Activated CD4-positive, alpha-beta memory T cell treated with anti-CD3 and anti-CD28 coated beads for 36 hours (primary cell): ENCODE measurements around the gene SPRY4. TPM values are rescaled to one million over a fixed set of nuclear protein-coding genes. Genes with fewer than 3 reads are reported as not detected.

ENCODE experiments used
- CTCF ChIA-PET: fragments of 350-600 bp; sonication (Branson Sonifier 250); formaldehyde crosslinking; loops from one replicate; lab custom pipeline; 2021; ENCODE audit warnings: antibody characterized with exemption, inconsistent platforms; lab: Charles Lee
- POLR2A ChIA-PET: fragments of 350-600 bp; sonication (Branson Sonifier 250); formaldehyde crosslinking; loops from one replicate; lab custom pipeline; 2021; ENCODE audit warnings: antibody characterized with exemption; lab: Charles Lee
- DNase-seq: peaks from one replicate; pipeline ENCODE4 v3.0.0-alpha.2; 2020
- H3K27ac Mint-ChIP-seq: one replicate; pipeline ENCODE4 v1.8.0; 2021; ENCODE audit warnings: mixed read lengths
- H3K27me3 Mint-ChIP-seq: one replicate; pipeline ENCODE4 v1.8.0; 2021; ENCODE audit warnings: mixed read lengths
- H3K36me3 Mint-ChIP-seq: one replicate; pipeline ENCODE4 v1.8.0; 2021; ENCODE audit warnings: mixed read lengths
- H3K4me1 Mint-ChIP-seq: one replicate; pipeline ENCODE4 v1.8.0; 2021; ENCODE audit warnings: low read depth, mixed read lengths
- H3K4me3 Mint-ChIP-seq: one replicate; pipeline ENCODE4 v1.8.0; 2021; ENCODE audit warnings: mild to moderate bottlenecking, mixed read lengths
- H3K9me3 Mint-ChIP-seq: one replicate; pipeline ENCODE4 v1.8.0; 2021; ENCODE audit warnings: mixed read lengths
- intact Hi-C: fragments of 100-400 bp; cut with micrococcal nuclease; formaldehyde crosslinking; loops from one replicate; pipeline ENCODE4 v1.15.1; 2023
- total RNA-seq, 2 experiments: library from RNA; stranded (reverse); gene quantifications; one replicate each; pipeline ENCODE4 v1.2.3, GENCODE V29; 2021

The SPRY4 gene
- total RNA-seq, 2 experiments from 2014 or later = 1.1 to 1.2 TPM

DNA sequence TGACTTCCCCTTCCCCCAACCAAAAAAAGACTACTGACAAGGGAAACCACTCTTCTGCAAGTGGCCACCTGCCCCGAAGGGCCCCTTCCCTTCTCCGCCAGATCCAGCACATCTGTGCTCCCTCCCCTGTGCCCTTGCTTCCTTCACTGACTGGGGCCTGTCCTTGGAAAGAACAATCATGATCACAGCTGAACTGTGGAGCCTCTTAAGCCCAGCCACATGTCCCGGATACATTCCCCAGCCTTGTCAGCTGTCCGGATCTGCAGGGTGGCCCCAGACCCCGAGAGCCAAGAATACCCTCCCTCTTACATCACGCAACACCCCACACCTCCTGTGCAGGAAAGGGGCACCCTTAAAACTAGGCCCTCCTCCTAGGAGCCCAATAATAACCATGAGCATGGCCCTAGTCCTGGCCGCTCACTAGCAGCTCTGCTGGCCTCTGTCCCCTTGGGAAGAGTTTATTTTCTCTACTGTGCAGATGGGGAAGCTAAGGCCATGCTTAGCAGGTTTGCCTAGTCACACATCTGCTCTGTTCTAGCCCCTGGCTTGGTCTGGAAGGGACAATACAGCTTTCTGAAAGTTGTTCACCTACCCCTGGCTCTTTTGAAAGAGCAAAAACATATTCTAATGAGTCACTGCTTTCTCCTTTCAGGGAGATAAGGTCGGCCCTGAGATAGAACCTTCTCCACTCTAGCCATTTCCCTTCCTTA, 3.8 kb downstream of the SPRY4 start:
- intact Hi-C loops = loop anchor here (5.0 to 10.0 kb wide), 3 partner anchors 114 to 306 kb away; partner anchors contain the start of gene GNPDA1
- H3K4me1 Mint-ChIP-seq = peaks cover 33% of the 10 kb centered on the region
- no peaks in the 10 kb centered on the region for H3K9me3 Mint-ChIP-seq
- no peaks in the 10 kb centered on the region for H3K36me3 Mint-ChIP-seq
- H3K27ac Mint-ChIP-seq = no peak overlapping the region
- no peak for DNase-seq
- POLR2A ChIA-PET = no interaction called here
- no peak overlapping the region for H3K4me3 Mint-ChIP-seq
- CTCF ChIA-PET = no interaction called here
- H3K27me3 Mint-ChIP-seq = peaks cover 33% of the 10 kb centered on the region

DNA sequence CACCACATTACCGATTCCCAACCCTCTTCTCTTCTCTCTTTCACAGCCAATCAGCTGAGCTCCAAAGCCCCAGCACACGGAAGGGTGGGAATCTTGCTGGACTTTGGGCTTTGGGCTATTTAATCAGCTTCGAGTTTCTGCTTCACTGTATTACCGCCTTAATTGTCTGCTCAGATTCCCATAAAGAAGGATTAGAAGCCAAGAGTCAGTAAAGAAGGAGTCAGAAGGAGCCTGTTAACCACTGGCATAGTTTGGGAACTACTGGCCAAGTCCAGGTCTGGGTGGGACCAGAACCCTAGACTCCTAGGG, 4.4 kb downstream of the SPRY4 start:
- H3K4me3 Mint-ChIP-seq = no peak overlapping the region
- no peak overlapping the region for H3K27ac Mint-ChIP-seq
- peaks cover 32% of the 10 kb centered on the region for H3K4me1 Mint-ChIP-seq
- CTCF ChIA-PET = no interaction called here
- no peaks in the 10 kb centered on the region for H3K9me3 Mint-ChIP-seq
- no peaks in the 10 kb centered on the region for H3K36me3 Mint-ChIP-seq
- H3K27me3 Mint-ChIP-seq = peaks cover 29% of the 10 kb centered on the region
- POLR2A ChIA-PET = no interaction called here
- DNase-seq = no peak
- intact Hi-C loops = loop anchor here (5.0 to 10.0 kb wide), 3 partner anchors 114 to 306 kb away; partner anchors contain the start of gene GNPDA1

DNA sequence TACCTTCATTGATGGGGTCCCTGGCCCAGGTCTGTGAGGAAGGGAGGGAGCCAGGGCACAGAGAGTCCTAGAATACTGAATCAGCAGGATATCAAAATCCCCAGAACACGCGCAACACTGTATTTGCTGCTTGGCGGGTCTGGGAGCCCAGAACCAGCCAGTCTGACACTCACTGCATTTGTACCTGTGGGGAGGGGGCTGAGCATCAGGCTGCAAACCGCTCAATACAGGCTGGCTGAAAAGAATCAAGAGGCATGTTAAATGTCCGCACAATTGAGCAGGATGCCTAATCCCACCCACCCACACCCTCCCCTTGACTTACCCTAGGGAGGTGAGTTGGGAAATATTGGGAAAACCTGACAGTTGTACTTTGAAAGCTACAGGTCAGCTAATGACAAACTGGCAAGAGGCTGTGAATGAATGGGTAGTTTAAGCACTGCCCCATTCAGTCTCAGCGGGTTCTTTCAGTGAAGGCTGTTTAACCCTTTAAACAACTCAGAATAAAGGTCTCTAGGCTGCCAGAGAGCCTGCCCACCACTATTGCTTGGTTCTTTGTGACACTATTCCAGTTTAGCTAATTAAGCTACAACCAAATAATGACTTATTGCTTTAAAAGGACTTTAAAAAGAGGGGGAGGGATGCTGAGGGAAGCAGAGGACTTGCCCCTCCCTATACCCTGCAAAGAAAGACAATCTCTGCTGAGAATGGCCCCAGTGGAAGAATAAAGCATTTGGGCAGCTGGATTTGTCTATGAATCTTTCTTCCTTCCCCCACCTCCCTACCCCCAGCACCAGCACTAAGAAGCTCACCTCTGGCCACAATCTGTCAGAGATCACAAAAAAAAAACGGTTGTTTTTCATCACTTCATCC, 5.0 kb downstream of the SPRY4 start:
- H3K36me3 Mint-ChIP-seq = no peaks in the 10 kb centered on the region
- H3K27me3 Mint-ChIP-seq = peaks cover 27% of the 10 kb centered on the region
- CTCF ChIA-PET = no interaction called here
- intact Hi-C loops = loop anchor here (5.0 to 10.0 kb wide), 3 partner anchors 115 to 305 kb away; partner anchors contain the start of gene GNPDA1
- POLR2A ChIA-PET = no interaction called here
- H3K27ac Mint-ChIP-seq = no peak overlapping the region
- H3K4me3 Mint-ChIP-seq = no peak overlapping the region
- DNase-seq = no peak
- H3K9me3 Mint-ChIP-seq = no peaks in the 10 kb centered on the region
- peaks cover 32% of the 10 kb centered on the region for H3K4me1 Mint-ChIP-seq

DNA sequence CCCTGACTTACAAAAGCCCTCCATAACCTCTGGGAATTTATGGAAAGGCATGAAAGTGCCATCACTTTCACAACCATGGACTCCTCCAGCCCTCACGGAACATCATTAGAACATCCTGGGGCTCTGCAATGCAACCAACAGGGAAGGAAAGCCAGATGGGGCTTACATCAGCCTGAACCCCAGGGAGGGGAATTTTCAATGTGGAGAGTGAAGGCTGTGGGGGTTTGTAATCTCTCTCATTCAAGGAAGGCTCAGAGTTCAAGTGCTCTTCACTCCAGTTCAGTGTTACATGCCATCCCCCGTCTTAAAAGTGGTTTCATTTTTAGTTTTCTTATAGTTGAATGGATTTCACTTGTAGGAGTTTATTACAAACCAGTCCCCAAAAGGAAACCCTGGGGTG, 5.7 kb downstream of the SPRY4 start:
- CTCF ChIA-PET = no interaction called here
- no peaks in the 10 kb centered on the region for H3K36me3 Mint-ChIP-seq
- peaks cover 27% of the 10 kb centered on the region for H3K27me3 Mint-ChIP-seq
- no peaks in the 10 kb centered on the region for H3K9me3 Mint-ChIP-seq
- DNase-seq = no peak
- H3K4me3 Mint-ChIP-seq = no peak overlapping the region
- intact Hi-C loops = no loop called here
- H3K27ac Mint-ChIP-seq = no peak overlapping the region
- peaks cover 30% of the 10 kb centered on the region for H3K4me1 Mint-ChIP-seq
- POLR2A ChIA-PET = no interaction called here

DNA sequence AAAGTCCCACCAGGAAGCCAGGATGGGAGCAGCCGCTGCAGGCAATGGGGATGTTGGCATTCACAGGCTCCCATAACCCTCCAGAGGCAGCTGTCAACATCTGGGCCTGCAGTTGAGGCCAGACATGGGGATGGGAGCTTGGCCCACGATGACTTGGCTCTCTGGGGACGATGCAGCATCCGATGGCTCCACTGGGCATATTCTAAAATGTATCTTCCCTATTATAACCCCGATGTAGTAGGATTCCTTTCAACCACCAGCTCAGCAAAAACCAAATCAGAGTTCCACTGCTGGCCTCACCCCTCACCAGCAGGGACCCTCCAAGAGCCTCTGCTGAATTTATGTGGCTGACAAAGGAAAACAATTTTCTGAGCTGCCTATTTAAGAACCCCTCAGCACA, 7.1 kb downstream of the SPRY4 start:
- Mint-ChIP-seq H3K9me3 (no peaks in the 10 kb centered on the region), H3K36me3 (no peaks in the 10 kb centered on the region), H3K27ac (no peak overlapping the region), H3K27me3 (peaks cover 16% of the 10 kb centered on the region), H3K4me3 (no peak overlapping the region), H3K4me1 (peaks cover 22% of the 10 kb centered on the region)
- intact Hi-C loops = no loop called here
- no peak for DNase-seq
- ChIA-PET POLR2A (no interaction called here), CTCF (interaction anchor here (0.6 kb wide), 2 partner anchors 12 to 233 kb away, joined by 3 read pairs; no protein-coding TSS in a partner anchor)

DNA sequence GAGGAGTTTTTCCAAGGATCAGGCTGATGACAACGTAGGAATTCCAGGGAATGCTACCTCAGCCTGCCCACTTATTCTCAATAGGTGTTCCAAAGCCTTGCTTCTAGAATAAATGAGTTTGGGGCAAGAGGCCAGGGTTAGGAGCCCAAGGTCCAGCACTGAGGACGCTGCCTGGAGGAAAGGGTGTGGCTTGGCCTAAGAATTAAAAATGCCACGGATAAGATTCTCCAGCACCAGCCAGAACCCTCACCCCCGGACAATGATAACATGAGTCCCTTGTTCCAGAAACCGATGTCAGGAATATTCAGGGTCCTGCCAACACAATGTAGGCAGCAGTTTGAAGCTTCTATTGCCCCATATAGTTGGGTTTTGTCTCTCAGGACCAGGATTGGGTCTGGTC, 7.6 kb downstream of the SPRY4 start:
- ChIA-PET POLR2A (no interaction called here), CTCF (interaction anchor here (0.6 kb wide), 2 partner anchors 11 to 233 kb away, joined by 3 read pairs; no protein-coding TSS in a partner anchor)
- Mint-ChIP-seq H3K27me3 (peaks cover 12% of the 10 kb centered on the region), H3K36me3 (no peaks in the 10 kb centered on the region), H3K9me3 (no peaks in the 10 kb centered on the region), H3K4me3 (no peak overlapping the region), H3K4me1 (peaks cover 22% of the 10 kb centered on the region), H3K27ac (no peak overlapping the region)
- no peak for DNase-seq
- intact Hi-C loops = no loop called here

DNA sequence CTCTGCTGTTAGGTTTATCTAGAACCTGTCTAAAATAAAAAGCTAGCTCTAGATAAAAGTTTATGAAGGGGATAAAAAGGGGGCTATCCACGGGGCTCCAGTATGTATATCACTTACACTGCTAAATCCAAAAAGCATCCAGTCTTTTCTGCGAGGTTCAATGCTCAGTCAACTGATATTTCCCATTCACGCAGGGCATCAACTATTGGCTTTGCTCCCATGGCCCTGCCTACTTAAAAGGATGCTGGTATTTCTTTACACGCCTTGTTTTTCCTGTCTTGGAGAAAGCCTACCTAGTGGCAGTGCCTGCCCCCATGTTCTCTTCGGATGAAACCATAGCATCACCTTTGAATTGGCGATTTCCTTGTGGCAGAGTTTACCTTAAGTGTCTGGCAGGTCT, 8.1 kb downstream of the SPRY4 start:
- Mint-ChIP-seq H3K4me1 (peaks cover 22% of the 10 kb centered on the region), H3K36me3 (no peaks in the 10 kb centered on the region), H3K27ac (no peak overlapping the region), H3K27me3 (peaks cover 12% of the 10 kb centered on the region), H3K9me3 (no peaks in the 10 kb centered on the region), H3K4me3 (no peak overlapping the region)
- DNase-seq = no peak
- ChIA-PET CTCF (no interaction called here), POLR2A (no interaction called here)
- intact Hi-C loops = no loop called here

DNA sequence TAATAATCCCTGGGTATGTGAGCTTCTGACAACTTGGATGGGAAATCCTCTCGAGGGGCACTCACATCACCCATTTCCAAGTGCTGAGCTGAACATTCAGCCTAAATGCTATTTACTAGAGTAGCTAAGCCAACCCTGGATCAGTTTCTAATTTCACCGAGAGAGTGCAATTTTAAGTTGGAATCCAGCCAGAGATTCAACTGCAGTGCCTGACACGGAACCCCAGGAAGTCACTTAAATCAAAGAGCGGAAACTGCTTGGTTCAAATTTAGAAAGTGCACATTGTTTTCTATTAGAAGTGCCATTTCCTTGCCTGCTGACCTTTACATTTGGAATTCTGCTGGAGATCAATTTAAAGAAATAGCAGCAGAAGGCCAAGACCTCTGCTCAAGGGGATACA, 8.8 kb downstream of the SPRY4 start:
- peaks cover 8% of the 10 kb centered on the region for H3K27me3 Mint-ChIP-seq
- H3K36me3 Mint-ChIP-seq = no peaks in the 10 kb centered on the region
- DNase-seq = no peak
- H3K27ac Mint-ChIP-seq = no peak overlapping the region
- H3K4me3 Mint-ChIP-seq = no peak overlapping the region
- H3K4me1 Mint-ChIP-seq = peaks cover 16% of the 10 kb centered on the region
- ChIA-PET POLR2A (no interaction called here), CTCF (interaction anchor here (1.7 kb wide), 1 partner anchor 9 kb away, joined by 4 read pairs; the partner anchor contains the start of gene SPRY4)
- intact Hi-C loops = no loop called here
- H3K9me3 Mint-ChIP-seq = no peaks in the 10 kb centered on the region

DNA sequence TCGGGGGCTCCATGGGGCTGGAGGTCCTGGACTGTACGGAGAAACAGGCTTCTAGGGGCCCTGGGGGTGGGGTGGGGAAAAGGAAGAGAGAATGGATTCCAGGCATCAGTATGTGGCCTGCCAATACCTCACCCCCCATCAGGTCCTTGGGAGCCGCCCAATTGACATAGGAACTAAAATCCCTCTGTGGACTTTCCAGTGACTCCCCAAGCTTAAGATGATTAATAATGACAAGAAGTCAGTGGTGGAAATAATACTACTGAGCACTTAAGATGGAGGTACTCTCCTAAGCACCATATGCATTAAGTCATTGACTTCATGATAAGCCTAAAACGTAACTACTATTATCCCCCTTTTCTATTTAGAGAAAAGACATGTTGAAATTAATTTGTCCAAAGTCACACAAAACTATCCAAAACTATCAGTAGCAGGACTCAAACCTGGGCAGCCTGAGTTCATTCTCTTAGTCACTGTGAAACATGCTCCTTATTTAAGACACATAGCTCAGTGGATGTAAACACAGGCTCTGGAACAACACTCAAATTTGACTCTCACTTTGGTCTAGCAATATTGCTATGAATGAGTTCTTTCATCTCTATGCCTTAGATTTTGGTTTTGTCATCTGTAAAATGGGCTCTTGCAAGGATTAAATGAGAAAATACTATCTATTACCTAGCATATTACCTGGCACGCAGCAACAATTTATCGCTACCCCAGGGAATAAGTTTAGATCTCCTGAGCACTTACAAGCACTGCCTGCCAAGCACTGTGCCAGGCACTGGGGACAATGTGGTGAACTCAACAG, 9.5 kb downstream of the SPRY4 start:
- H3K9me3 Mint-ChIP-seq = no peaks in the 10 kb centered on the region
- ChIA-PET CTCF (interaction anchor here (1.7 kb wide), 1 partner anchor 10 kb away, joined by 4 read pairs; the partner anchor contains the start of gene SPRY4), POLR2A (no interaction called here)
- DNase-seq = no peak
- no peak overlapping the region for H3K4me3 Mint-ChIP-seq
- H3K27ac Mint-ChIP-seq = no peak overlapping the region
- intact Hi-C loops = no loop called here
- no peaks in the 10 kb centered on the region for H3K36me3 Mint-ChIP-seq
- H3K27me3 Mint-ChIP-seq = peaks cover 3% of the 10 kb centered on the region
- peaks cover 16% of the 10 kb centered on the region for H3K4me1 Mint-ChIP-seq

DNA sequence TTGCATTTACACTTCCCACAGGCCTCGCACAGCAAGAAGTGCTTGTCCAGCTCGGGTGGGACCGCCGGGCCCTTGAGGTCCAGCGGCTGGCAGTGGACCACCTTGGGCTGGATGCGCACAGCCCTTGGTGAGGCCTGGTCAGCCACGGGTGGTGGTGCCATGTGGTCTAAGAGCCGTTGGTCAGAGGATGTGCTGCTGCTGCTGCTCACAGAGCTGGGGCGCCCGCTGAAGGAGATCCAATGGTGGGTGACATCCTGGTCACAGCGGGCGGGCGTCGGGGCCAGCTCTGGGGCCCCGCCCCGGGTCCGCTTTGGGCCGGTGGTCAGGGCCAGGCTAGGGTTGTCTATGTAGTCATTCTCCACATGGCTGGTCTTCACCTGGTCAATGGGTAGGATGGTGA, 10.2 kb downstream of the SPRY4 start:
- H3K27ac Mint-ChIP-seq = no peak overlapping the region
- no peak for DNase-seq
- POLR2A ChIA-PET = no interaction called here
- peaks cover 16% of the 10 kb centered on the region for H3K4me1 Mint-ChIP-seq
- H3K9me3 Mint-ChIP-seq = no peaks in the 10 kb centered on the region
- intact Hi-C loops = no loop called here
- CTCF ChIA-PET = interaction anchor here (1.7 kb wide), 1 partner anchor 10 kb away, joined by 4 read pairs; the partner anchor contains the start of gene SPRY4
- no peak overlapping the region for H3K4me3 Mint-ChIP-seq
- H3K27me3 Mint-ChIP-seq = no peaks in the 10 kb centered on the region
- H3K36me3 Mint-ChIP-seq = no peaks in the 10 kb centered on the region

DNA sequence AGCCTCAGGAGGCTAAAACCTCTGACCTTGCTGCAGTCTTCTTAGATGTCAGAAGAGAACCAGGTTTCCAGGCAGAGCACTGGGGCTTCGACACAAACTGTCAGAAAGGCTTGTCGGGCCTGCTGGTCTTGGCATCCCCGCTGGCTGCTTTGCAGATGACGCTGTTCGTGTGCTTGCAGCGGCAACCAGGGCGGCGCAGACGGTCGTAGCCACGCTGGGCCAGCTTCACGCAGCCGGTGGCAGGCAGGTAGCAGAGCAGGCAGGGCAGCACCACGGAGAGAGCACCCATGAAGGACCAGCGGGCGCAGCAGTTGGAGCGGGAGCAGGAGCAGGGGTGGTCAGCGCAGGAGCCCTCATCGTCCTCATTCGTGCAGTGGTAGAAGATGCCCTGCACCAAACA, 10.7 kb downstream of the SPRY4 start:
- peaks cover 13% of the 10 kb centered on the region for H3K4me1 Mint-ChIP-seq
- CTCF ChIA-PET = no interaction called here
- POLR2A ChIA-PET = no interaction called here
- intact Hi-C loops = no loop called here
- H3K36me3 Mint-ChIP-seq = no peaks in the 10 kb centered on the region
- no peaks in the 10 kb centered on the region for H3K9me3 Mint-ChIP-seq
- DNase-seq = no peak
- no peak overlapping the region for H3K27ac Mint-ChIP-seq
- no peak overlapping the region for H3K4me3 Mint-ChIP-seq
- H3K27me3 Mint-ChIP-seq = no peaks in the 10 kb centered on the region

DNA sequence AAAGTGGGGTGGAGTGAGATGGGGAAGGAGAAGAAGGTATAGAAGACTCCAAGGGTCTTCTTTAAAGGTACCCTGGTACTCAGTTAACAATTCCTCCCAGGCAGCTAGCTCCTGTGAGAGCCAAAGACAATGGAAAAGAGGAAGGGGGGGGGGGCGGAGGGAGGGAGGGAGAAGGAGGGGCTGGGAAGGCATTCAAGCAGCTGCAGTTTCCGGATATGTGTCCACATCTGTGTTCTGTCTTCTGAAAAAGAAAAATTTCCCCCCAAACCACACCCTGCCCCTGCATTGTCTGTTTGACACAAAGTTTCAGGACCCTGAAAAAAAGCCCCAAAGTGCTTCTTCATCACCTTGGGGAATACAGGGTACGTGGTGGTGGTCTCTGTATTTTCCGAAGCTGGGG, 11.1 kb downstream of the SPRY4 start:
- H3K9me3 Mint-ChIP-seq = no peaks in the 10 kb centered on the region
- intact Hi-C loops = no loop called here
- H3K4me1 Mint-ChIP-seq = peaks cover 11% of the 10 kb centered on the region
- ChIA-PET POLR2A (no interaction called here), CTCF (no interaction called here)
- no peaks in the 10 kb centered on the region for H3K36me3 Mint-ChIP-seq
- DNase-seq = no peak
- no peak overlapping the region for H3K27ac Mint-ChIP-seq
- H3K4me3 Mint-ChIP-seq = no peak overlapping the region
- no peaks in the 10 kb centered on the region for H3K27me3 Mint-ChIP-seq
